Endodermal cell (in vitro differentiated cells): Measurements from ENCODE around the gene NACA. TPM values are rescaled to one million over a fixed set of nuclear protein-coding genes. Genes with fewer than 3 reads are reported as not detected.

Experiments
- DNase-seq: peaks from one replicate; pipeline ENCODE4 v3.0.0-alpha.2; 2017
- H3K27ac ChIP-seq: 2 replicates; pipeline ENCODE4 v1.5.1; 2013; ENCODE audit warnings: mild to moderate bottlenecking, low read depth, low read length, moderate library complexity
- H3K27me3 ChIP-seq: 2 replicates; pipeline ENCODE4 v1.6.1; 2013; ENCODE audit warnings: mild to moderate bottlenecking, low read length, moderate library complexity; ENCODE audit not compliant: insufficient read depth, control insufficient read depth, poor library complexity, severe bottlenecking
- H3K36me3 ChIP-seq: 2 replicates; pipeline ENCODE4 v1.7.0; 2013; ENCODE audit warnings: mild to moderate bottlenecking, low read length, moderate library complexity; ENCODE audit not compliant: control insufficient read depth, insufficient read depth
- H3K4me1 ChIP-seq: one replicate; pipeline ENCODE4 v1.7.0; 2013; ENCODE audit warnings: low read length; ENCODE audit not compliant: control insufficient read depth, insufficient read depth
- H3K4me3 ChIP-seq: 2 replicates; pipeline ENCODE4 v1.5.1; 2013; ENCODE audit warnings: mild to moderate bottlenecking, low read length, moderate library complexity
- H3K9ac ChIP-seq: 2 replicates; pipeline ENCODE4 v1.6.1; 2013; ENCODE audit warnings: mild to moderate bottlenecking, low read length, moderate library complexity; ENCODE audit not compliant: poor library complexity, severe bottlenecking; ENCODE audit errors: extremely low read depth
- H3K9me3 ChIP-seq: 2 replicates; pipeline ENCODE4 v1.6.1; 2013; ENCODE audit warnings: mild to moderate bottlenecking, low read length, moderate library complexity; ENCODE audit not compliant: control insufficient read depth
- H3K27ac Mint-ChIP-seq: 2 replicates; pipeline ENCODE4 v1.8.0; 2020; ENCODE audit warnings: mixed read lengths
- H3K27me3 Mint-ChIP-seq: 2 replicates; pipeline ENCODE4 v1.8.0; 2021; ENCODE audit warnings: mild to moderate bottlenecking, mixed read lengths; ENCODE audit not compliant: insufficient read depth
- H3K36me3 Mint-ChIP-seq: 2 replicates; pipeline ENCODE4 v1.8.0; 2020; ENCODE audit warnings: low read depth, mixed read lengths
- H3K4me1 Mint-ChIP-seq: 2 replicates; pipeline ENCODE4 v1.8.0; 2020; ENCODE audit warnings: mixed read lengths
- H3K4me3 Mint-ChIP-seq: 2 replicates; pipeline ENCODE4 v1.8.0; 2020; ENCODE audit warnings: mild to moderate bottlenecking, moderate library complexity, mixed read lengths
- H3K9me3 Mint-ChIP-seq: 2 replicates; pipeline ENCODE4 v1.8.0; 2020; ENCODE audit warnings: mild to moderate bottlenecking, mixed read lengths
- WGBS, 2 experiments: methylation state at CpG; one replicate each; pipeline versions ENCODE4 v1.1.5 to v1.1.7; 2013; ENCODE audit warnings: missing lambda C conversion rate in 2 of 2, mixed read lengths in 1 of 2; ENCODE audit not compliant: insufficient coverage in 1 of 2, insufficient read length in 1 of 2; 5-methylcytosine and 5-hydroxymethylcytosine counted together
- total RNA-seq, 2 donors: library from RNA; stranded (reverse); fragmentation: NEBNext Ultra II Directional in 1 of 2; extraction: Animal tissue kit (Norgen Biotek cat#: 25700) in 1 of 2; gene quantifications; 2 replicates in 1 of 2; 3 replicates in 1 of 2; pipeline ENCODE4 v1.2.1, GENCODE V29; 2021
- TF ChIP-seq, protein P1 (sequence below): fragments of 200-600 bp; sonication (generic); conservative IDR thresholded peaks from 2 replicates; pipeline ENCODE4 v1.5.0; 2021; ENCODE audit warnings: antibody characterized with exemption, mild to moderate bottlenecking

NACA gene
- total RNA-seq, 2 donors from 2014 or later, result 817 to 958 TPM

DNA sequence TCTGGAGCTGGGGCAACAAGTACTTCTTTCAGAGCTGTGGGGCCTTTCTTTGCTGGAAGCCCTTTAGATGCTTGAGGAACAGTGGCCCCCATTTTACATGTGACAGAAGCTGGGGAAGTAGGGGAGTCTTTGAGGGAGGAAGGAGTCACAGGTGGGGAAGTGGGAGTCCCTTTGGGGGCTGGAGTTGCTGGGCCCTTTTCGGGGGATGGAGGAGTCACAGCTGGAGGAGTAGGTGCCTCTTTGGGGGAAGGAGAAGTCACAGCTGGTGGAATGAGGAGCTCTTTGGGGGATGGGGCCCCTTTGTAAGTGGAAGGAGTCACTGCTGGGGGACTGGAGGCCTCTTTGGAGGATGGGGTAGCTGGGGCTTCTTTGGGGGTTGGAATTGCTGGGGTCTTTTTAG lies 8.6 kb downstream of the NACA start:
- H3K36me3 ChIP-seq, result peaks cover 81% of the 10 kb centered on the region
- Mint-ChIP-seq H3K4me3 (no peak overlapping the region), H3K27ac (peak overlapping the region; percentile 62), H3K4me1 (peaks cover 38% of the 10 kb centered on the region), H3K36me3 (peaks cover 79% of the 10 kb centered on the region), H3K27me3 (no peaks in the 10 kb centered on the region), H3K9me3 (no peaks in the 10 kb centered on the region)
- H3K27me3 ChIP-seq, result no peaks in the 10 kb centered on the region
- TF ChIP-seq, protein P1, sequence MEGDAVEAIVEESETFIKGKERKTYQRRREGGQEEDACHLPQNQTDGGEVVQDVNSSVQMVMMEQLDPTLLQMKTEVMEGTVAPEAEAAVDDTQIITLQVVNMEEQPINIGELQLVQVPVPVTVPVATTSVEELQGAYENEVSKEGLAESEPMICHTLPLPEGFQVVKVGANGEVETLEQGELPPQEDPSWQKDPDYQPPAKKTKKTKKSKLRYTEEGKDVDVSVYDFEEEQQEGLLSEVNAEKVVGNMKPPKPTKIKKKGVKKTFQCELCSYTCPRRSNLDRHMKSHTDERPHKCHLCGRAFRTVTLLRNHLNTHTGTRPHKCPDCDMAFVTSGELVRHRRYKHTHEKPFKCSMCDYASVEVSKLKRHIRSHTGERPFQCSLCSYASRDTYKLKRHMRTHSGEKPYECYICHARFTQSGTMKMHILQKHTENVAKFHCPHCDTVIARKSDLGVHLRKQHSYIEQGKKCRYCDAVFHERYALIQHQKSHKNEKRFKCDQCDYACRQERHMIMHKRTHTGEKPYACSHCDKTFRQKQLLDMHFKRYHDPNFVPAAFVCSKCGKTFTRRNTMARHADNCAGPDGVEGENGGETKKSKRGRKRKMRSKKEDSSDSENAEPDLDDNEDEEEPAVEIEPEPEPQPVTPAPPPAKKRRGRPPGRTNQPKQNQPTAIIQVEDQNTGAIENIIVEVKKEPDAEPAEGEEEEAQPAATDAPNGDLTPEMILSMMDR, result no peak
- H3K9ac ChIP-seq, result no peak overlapping the region
- no peak for DNase-seq
- H3K4me3 ChIP-seq, result no peak overlapping the region
- WGBS, 2 experiments, result 96% methylated on average over 1 of the region's 1 CpG; no CpG with 5 or more reads in 1 of the 2 experiments
- no peaks in the 10 kb centered on the region for H3K4me1 ChIP-seq
- H3K9me3 ChIP-seq, result no peaks in the 10 kb centered on the region
- no peak overlapping the region for H3K27ac ChIP-seq

DNA sequence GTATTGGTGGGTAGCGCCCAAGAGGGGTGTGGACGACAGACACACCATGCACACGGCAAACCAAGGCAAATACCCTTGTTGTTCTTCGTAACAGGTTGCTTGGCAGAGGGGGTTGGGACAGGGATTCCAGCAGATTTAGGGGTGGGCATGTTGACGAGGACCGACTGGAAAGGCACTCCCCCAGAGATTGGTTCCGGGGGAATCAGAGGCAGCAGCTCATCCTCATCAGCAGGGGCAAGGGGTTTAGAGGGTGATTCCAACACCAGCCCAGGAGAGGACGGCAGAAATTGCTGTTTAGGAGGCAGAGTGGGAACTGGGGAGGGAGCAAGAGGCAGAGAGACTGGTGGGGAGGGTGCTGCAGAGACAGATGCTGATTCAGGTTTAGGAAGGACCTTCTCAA lies 9.3 kb downstream of the NACA start:
- Histone ChIP-seq H3K27ac (no peak overlapping the region), H3K4me3 (no peak overlapping the region), H3K27me3 (no peaks in the 10 kb centered on the region), H3K36me3 (peaks cover 81% of the 10 kb centered on the region), H3K4me1 (no peaks in the 10 kb centered on the region), H3K9ac (no peak overlapping the region), H3K9me3 (no peaks in the 10 kb centered on the region)
- H3K27ac Mint-ChIP-seq, result peak overlapping the region; percentile 62
- WGBS, 2 experiments, result 90 to 96% methylated on average over 6 to 8 of the region's 8 CpGs
- TF ChIP-seq, protein P1, result no peak
- H3K36me3 Mint-ChIP-seq, result peaks cover 77% of the 10 kb centered on the region
- no peak overlapping the region for H3K4me3 Mint-ChIP-seq
- DNase-seq, result no peak
- H3K4me1 Mint-ChIP-seq, result peaks cover 31% of the 10 kb centered on the region
- H3K9me3 Mint-ChIP-seq, result no peaks in the 10 kb centered on the region
- H3K27me3 Mint-ChIP-seq, result no peaks in the 10 kb centered on the region

DNA sequence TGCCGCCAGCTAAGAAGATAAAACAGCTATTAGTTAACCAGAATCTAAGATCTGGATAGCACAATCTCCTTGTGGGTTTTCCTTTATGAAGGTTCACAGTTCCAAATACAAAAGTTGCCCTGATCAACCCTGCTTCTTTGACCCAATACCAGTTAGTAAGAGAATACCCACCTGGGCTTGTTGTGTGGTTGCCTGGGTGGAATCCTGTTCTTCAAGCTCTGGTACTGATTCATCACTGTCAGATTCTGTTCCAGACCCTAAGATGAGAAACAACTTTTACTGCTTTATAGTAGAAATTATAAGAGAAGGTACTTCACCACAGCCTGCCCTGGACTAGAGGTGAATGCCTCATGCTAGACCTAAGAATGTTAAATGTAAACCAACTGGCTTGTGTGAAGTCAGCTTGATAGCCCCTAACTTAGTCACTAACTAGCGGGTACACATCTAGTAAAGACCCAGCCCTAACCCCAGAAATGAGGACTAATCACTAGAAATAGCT lies 10.6 kb downstream of the NACA start:
- Histone ChIP-seq H3K36me3 (peaks cover 68% of the 10 kb centered on the region), H3K9me3 (no peaks in the 10 kb centered on the region), H3K9ac (no peak overlapping the region), H3K4me3 (no peak overlapping the region), H3K27ac (no peak overlapping the region), H3K27me3 (no peaks in the 10 kb centered on the region), H3K4me1 (no peaks in the 10 kb centered on the region)
- no peaks in the 10 kb centered on the region for H3K9me3 Mint-ChIP-seq
- H3K4me3 Mint-ChIP-seq, result no peak overlapping the region
- 89 to 100% methylated on average over 2 of the region's 2 CpGs for WGBS, 2 experiments
- H3K4me1 Mint-ChIP-seq, result peaks cover 18% of the 10 kb centered on the region
- peaks cover 63% of the 10 kb centered on the region for H3K36me3 Mint-ChIP-seq
- no peak for DNase-seq
- TF ChIP-seq, protein P1, result no peak
- no peak overlapping the region for H3K27ac Mint-ChIP-seq
- H3K27me3 Mint-ChIP-seq, result no peaks in the 10 kb centered on the region
